GM12892 (cell line): ENCODE measurements around the gene KRABD2.

ENCODE experiments used
- POLR2A ChIP-seq: IDR thresholded peaks from 2 replicates; pipeline ENCODE4 v1.6.1; 2011; ENCODE audit warnings: low read depth, low read length, control low read depth
- POLR2AphosphoS5 ChIP-seq: IDR thresholded peaks from 2 replicates; pipeline ENCODE4 v1.6.1; 2011; ENCODE audit warnings: low read depth, low read length, control low read depth
- TAF1 ChIP-seq: IDR thresholded peaks from 2 replicates; pipeline ENCODE4 v1.6.1; 2011; ENCODE audit warnings: low read depth, mild to moderate bottlenecking, control low read depth, low read length, borderline replicate concordance

DNA sequence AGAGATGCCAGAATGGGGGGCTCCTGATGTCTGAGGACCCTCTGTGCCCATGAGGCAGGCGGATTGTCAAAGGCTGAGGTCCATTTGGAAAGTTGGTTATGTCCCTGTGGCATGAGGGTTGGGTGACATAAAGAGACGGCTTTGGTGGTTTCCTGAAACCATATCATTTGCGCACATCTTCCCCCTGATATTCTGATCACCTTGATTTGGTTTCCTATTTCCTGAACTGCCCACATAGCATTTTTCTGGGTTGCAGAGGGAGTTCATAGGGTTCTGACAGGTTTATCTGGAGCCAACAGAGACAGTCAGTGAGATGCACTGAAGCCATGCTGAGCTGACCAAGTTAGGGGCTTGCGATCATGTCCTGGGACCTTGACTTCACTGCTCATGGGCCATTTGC lies 36.8 kb upstream of the KRABD2 start:
- TF ChIP-seq POLR2A (no peak), POLR2AphosphoS5 (no peak), TAF1 (no peak)
